DND-41 (cell line): ENCODE results near the gene WDR45B.

Experiments
- EZH2 ChIP-seq: IDR thresholded peaks from 3 replicates; pipeline ENCODE4 v1.6.1; 2012; ENCODE audit warnings: borderline replicate concordance, low read depth, mild to moderate bottlenecking, moderate library complexity, low read length, inconsistent platforms; ENCODE audit not compliant: severe bottlenecking
- TF ChIP-seq, protein P1 (sequence below): IDR thresholded peaks from 2 replicates; pipeline ENCODE4 v1.5.1; 2012; ENCODE audit warnings: borderline replicate concordance, low read length, moderate library complexity, mild to moderate bottlenecking; ENCODE audit not compliant: poor library complexity, severe bottlenecking; ENCODE audit errors: extremely low read depth

DNA sequence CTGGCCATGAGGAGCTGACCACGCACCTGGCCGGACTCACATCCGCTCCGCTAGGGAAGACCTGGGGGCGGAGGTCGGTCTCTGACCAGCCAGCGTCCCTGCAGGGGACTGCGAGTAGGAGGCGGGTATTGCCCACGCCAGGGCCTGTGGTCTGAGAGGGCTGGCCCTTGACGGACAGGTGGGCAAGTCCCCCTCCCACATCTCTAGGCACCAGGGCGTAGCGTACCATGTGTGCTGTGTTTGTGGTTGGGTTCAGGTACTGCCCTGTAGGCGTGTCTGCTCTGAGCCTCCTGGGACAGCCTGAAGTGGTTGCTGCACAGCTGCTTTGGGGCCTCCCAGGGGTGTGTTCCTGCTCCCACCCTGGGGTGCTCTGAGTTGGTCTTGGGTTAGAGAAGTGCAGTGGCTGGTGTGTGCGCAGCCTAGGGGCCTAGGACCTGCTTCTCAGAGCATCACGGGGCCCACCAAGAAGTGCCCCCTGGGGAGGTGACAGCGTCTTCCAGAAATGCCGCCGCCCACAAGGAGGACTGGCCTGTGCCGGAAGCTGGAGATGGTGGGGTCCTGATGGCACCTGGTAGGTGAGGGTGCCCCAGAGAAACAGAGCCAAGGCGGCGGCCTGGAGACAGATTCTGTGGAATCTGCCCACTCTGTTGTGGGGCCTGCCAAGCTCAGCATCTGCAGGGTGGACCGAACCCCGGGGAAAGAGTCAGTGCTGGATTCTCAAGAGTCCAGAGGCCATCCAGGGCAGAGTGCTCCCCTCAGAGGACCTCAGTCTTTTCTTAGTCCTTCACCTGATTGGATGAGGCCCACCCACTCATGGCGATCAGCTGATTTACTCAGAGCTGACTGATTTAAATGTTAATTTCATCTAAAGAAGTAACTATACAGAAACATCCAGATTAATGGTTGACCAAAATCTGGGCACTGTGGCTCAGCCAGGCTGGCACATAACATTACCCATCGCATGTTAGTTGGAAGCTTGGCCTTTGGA lies 48.3 kb downstream of the WDR45B start:
- TF ChIP-seq, protein P1, sequence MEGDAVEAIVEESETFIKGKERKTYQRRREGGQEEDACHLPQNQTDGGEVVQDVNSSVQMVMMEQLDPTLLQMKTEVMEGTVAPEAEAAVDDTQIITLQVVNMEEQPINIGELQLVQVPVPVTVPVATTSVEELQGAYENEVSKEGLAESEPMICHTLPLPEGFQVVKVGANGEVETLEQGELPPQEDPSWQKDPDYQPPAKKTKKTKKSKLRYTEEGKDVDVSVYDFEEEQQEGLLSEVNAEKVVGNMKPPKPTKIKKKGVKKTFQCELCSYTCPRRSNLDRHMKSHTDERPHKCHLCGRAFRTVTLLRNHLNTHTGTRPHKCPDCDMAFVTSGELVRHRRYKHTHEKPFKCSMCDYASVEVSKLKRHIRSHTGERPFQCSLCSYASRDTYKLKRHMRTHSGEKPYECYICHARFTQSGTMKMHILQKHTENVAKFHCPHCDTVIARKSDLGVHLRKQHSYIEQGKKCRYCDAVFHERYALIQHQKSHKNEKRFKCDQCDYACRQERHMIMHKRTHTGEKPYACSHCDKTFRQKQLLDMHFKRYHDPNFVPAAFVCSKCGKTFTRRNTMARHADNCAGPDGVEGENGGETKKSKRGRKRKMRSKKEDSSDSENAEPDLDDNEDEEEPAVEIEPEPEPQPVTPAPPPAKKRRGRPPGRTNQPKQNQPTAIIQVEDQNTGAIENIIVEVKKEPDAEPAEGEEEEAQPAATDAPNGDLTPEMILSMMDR = no peak
- no peak for TF ChIP-seq EZH2
